DMS 273 (cell line): ENCODE data around the gene SFTPD.
"Not testable (repeated sequence)": the region's sequence is repeated elsewhere in the genome, so short reads cannot be mapped to it uniquely, and the experiment has no call there.

Experiments used
- DNase-seq: peaks from one replicate; lab custom pipeline; 2025; ENCODE audit not compliant: unreplicated experiment; lab: John Stamatoyannopoulos, UW

Gene SFTPD

DNA sequence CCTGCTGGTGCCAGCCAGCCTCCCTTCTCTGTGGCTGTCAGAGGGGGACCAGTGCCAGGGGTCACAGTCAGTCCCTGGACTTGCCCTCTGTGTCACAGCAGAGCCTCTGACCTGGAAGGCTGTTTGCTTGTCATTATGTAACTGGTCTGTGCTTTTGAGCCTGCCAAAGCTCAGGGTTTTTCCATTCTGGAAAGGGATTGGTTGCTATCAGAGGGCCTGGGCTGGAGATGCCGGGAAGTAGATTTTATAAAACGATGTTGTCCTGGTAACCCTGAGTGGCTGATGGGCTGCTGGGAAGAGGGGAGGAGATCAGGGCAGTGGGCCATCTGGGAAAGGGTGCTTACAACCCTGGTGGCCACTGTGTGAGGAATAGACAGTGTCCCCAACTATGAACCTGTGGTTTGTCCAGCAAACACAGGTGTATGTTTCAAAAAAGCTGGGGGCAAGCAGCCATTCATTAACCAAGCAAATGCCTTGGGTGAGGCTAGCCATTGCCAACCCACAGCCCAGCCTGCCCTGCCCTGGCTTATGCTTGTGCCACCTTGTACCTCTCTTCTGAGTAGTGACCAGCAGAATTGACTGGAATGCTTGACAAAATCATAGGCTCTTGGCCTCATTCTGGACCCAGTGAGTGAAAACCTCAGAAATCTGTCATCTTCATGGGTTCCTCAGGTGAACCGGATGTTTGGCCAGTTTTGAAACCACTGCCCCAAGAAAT, 21.6 kb downstream of the SFTPD start:
- DNase-seq: no peak

DNA sequence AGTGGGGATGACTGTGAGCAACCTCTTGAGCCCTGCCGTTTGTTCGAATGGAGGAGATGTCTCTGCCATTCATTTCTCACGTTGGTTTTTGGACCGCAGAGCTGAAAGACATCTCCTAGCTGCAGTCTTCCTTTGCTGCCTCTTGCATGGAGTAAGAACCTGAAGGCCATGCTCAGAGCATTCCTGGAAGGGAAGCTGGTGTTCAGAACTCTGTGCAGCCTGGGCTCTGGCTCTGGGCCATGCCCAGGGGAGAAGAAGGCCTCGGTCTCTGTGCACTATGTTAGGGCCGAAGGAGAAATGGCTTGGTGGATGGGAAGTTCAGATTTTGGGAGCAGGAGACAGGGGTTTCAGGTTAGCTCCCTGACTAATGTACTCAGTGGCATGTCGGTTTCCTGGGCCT, 22.9 kb downstream of the SFTPD start:
- DNase-seq: no peak

DNA sequence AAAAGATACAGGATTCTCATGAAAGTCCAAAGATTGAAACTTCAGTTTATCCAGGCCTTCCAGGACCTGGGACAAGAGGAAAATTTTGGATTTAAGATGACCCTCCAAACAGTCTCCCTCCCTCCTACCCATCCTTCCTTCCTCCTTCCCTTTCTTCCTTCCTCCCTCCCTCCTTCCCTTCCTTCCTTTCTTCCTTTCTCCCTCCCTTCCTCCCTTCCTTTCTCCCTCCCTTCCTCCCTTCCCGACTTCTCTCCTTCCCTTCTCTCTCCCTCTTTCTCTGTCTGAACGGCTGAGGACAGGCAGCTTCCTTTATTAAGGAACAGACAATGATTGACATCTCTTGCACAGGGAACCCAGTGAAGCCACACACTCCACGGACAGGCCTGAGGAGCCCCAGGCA, 23.3 kb downstream of the SFTPD start:
- DNase-seq: no peak

DNA sequence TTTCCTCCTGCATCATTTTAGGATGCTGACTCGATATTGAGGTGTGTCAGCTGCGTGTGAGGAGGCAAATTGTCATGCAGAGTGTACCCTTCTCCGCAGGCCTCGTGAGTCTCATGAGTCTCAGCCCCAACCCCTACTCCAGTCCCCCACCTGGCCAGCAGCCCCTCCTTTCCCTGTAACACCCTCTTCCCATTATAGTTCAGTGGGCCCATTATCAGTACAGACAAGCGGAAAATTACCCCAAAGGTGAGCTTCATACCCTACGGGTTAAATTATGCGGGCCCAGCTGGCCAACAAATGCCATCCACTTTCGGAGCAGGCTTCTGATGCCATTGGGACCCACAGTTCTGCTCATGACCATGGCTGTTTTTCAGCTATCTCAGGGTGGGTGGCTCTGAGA, 25.2 kb downstream of the SFTPD start:
- DNase-seq: no peak

DNA sequence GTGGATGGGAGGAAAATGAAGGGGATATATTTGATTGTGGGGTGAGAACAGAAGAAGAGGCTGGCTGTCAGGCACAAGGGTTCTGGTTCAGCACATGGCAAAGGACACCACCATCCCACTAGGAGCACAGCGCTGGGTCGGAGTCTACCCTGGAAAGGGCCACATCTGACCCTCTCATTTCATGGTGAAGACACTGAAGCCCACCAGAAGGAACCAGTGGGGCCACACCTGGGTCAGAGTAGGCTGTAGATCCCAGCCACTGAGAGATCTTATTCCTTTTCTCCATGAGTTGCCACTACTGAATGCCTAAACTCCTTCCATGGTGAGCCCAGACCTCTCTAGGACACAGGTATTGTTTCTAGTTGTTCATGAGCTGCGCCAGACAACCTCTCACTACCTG, 25.8 kb downstream of the SFTPD start:
- no peak for DNase-seq

DNA sequence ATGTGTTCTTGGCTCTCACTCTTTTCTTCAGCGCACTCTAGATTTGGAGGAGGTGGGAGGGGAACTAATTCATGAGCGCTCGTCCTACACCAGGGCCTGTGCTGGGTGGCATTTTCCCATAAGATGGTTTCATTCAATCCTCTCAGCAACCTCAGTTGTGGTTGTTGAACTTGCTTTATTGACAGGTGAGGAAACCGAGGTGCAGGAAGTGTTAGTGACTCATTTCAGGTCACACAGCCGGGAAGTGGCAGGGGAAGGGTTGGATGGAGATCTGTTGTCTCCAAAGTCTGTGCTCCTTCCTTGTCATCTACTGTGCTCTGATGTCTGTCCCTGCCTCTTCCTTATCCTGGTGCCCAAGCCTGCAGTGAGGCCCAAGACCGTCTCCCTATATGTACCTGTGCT, 26.9 kb downstream of the SFTPD start:
- not testable (repeated sequence) for DNase-seq

DNA sequence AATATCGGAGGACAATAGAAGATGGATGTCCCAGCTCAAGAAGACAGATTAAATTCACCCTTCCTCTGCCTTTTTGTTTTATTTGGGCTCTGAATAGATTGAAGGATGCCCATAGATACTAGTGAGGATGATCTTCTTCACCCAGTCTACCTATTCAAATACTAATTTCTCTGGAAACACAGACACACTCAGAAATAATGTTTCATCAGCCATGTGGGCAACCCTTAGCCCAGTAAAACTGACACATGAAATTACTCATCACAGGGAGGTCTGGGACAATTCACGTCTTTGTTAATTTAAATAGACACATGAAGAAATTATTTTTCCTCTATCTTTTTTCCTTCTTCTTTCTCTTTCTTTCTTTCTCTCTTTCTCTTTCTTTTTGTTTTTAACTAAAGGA, 33.1 kb downstream of the SFTPD start:
- DNase-seq: not testable (repeated sequence)

DNA sequence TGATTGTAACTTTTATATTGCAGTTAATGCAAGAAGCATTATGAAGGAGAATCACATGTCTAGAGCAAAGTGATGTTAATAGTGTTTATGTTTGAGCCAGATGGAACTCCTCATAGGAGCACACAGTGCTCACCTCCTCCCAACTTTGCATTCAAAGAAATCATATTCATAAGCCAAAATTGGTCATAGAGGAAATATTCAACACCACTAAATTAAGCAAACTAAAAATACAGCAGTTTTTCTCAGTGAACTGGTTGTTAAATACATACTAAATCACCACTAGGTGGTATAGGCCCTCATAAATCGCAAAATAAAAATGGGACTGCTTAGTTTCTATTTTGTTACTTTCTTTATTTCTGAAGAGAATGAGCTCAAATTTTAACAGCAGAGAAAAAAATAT, 34.4 kb downstream of the SFTPD start:
- DNase-seq: peak; percentile 8

DNA sequence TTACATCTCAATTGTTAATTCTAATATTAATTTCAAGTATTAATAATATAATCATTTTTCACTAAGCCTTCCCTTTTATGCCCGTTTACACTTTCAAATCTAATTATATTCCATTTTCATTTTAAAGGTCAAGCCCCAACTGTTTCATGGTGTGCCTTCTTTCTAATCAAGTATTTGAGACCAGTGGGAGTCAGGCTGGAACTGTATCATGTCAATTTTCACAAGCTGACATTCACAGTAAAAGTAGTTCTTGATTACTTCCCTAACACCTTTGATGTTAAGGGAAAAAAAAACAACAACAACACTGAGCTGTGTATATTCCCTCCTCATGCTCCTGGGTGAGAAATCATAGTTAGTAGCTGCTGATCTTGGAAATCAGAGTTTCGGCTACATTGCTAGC, 38.1 kb downstream of the SFTPD start:
- DNase-seq: no peak

DNA sequence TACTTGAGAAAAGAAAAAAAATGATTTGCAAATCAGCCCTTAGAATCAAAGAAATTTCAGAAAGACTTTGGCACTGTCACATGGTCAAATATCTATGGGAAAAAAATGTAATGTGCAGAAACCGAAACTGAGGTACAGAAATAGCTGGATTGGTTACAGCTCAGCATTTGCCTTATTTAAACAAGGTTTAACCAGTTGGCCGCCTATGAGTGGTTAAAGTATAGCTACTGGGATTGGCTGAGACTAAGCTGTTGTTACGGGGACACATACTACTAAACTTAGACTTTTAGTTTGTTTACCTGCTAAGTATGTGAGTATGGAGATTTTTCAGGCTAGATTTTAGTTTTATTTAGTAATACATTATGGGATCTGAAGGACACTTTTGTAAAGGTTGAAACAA, 38.6 kb downstream of the SFTPD start:
- DNase-seq: no peak

DNA sequence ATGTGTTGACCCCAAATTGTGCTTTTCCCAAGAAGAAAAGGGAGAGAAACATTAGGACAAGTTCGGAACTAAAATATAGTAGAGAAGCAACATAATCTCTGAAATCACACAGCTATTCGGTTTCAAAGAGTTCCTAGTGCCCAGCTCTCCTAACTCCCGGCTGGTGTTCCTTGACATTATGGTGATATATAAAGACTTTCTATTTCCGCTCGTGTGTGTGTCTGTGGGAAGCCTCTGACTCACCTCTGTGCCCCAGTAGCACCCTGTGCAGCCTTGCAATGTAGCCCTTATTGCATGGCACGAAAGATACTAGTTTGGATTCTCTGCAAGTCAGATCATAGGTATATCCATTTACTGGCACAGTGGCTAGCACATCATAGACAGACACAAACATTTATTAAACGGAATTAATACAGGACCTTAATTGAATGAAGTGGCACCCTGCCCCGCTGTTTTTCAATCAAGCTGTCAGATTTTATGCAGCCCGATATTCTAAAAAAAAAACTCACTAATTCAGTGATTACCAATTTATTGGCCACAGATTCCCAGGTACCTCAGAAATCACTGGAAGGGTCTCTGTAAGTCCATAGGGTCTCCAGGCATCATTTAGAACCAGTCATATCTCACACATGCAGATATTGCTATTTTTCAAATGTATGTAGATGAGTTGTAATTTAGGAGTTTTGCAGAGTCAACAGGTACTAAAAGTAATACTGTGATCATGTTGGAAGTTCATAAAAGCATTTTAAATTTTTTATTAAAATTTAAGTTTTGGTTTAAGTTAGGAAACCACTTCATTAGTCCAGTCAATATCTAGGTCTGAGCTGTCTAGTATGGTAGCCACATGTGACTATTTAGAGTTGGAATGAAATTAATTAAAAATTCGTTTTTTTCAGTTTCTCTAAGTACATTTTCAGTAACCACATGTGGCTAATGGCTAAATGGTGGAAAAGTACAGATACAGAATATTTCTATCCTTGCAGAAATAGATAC, 43.3 kb downstream of the SFTPD start:
- DNase-seq: no peak

DNA sequence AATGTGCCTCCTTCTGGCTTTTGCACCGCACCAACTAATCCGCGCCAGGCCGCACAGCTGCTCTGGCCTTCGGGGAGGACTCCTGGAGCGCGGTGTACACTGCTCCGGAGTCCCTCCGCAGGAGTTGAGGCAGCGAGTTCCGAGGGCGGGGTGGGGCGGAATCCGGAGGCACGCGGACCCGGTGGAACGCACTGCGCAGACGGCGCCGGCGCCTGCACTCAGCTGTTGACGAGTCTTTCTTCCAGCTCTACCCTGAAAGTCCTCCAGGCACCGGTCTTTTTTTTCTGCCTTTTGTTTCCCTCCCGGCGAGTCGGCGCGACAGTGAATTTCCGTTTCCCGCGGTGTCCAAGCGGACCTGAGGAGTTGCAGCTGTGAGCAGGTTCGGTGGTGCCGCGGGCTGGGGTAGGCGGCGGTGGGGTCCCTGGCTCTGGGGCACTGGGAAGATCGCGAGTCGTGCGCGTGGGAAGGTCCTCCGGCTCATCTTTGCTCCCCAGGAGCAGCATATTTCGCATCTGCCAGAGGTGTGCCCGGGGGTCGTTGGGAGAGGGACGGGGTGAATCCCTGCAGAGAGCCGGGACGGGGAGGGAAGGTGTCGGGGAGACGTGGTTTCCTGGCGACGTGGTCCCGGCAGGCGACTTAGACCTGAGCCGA, 44.1 kb downstream of the SFTPD start:
- DNase-seq: peak; percentile 70

DNA sequence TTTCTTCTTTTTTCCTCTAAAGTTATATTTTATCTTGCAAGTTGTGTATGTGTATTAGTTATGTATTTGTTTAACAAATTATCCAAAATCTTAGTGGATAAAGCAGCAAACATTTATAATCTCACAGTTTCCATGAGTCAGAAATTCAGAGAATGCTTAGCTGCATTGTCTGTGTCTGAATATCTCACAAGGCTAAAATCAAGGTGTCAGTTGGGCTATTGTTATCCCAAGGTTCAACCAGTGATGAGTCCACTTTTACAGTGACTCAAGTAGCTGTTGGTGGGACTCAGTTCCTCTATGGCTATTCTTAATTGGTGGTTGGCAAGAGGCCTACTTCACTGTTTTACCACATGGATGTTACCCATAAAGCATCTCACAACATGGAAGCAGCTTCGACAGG, 47.3 kb downstream of the SFTPD start:
- not testable (repeated sequence) for DNase-seq

DNA sequence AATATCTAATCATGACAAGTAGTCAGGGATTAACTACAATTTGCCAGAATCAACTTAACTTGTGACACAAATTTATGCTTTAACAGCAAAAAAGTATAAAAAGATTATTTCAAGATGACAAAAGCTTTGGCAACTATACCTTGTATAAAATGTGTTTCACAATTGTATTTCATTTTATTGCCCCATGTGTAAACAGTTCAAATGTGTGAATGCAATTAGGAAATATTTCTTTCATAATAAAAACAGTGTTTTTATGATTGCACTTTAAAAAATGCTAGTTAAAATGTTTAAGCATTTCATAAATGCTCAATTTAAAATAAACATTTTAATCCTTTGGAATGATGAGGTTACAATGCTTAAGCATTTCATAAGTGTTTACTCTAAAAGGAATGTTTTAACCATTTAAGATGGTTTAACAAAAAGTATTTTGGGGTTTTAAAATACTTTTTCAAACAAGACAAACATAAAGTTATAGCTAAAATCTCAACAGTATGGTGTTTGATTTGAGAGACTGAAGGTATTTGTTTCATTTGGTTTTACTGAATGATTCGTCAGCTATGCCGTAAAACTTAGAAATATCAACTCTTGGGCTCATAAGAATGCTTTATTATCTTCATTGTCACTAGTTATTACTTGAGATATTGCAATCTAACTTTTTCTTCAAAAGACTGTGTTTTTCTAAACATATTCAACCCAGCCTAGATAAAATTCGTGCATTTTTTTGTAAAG, 50.1 kb downstream of the SFTPD start:
- DNase-seq: no peak

DNA sequence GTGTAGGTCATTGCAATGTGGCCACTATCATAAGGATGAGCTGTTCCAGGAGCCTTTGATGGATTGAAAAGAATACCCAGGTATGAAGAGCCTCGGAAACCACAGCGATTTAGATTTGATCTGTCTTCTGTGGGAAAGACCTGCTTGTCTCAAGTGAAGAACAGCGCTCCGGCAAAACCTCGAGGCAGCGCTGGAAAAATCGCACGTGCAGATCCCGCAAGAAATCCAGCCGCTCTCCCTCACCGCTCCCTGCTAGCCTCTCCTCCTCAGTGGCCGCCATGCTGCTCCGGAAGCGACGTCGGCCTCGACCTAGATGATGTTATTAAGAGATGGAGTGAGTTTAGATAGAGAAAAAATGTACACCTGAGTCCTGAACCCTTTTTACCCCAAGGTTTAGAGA, 56.0 kb downstream of the SFTPD start:
- not testable (repeated sequence) for DNase-seq

DNA sequence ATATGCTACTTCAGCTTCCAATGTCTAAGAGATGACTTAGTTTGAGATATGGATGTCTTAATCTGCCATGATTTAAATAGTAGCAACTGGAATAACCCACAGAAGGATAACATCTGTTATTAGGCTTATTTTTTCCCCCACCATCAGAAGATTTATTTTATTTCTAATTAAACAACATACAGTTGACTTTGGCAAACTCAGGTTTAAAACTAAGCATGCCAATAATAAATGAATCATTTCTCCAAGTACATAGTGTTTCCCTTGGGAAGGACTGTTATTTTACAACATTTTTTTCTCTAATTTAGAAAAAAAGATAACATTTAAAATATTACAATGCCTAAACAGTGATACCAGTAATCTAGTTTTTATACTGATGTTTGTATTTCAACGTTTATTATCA, 58.4 kb downstream of the SFTPD start:
- no peak for DNase-seq

DNA sequence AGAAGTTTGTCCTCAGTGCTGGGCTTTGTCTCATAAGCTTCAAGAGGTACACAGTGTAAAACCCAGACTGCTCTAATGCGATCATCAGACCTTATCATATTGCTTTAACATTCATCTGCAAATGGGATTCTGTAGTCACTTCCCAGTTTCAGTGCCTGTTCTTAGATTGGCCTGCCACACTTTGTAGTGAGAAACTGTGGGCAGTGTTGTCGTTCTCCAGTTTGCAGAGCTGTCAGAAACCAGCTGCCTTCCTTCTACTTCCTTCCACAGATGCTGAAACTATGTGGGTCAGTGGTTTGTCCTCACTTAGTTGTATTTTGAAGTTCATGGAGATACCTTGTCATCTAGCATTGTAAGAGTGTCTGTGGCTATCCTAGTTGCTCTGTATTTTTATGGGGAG, 59.9 kb downstream of the SFTPD start:
- DNase-seq: not testable (repeated sequence)
